HG02981 (cell line): ENCODE results near the gene CNN1.

Experiments used
- ATAC-seq: cut with Tn5 transposase; IDR thresholded peaks from one replicate; pipeline ENCODE4 v1.9.1; 2021; ENCODE audit warnings: mild to moderate bottlenecking, moderate library complexity; ENCODE audit not compliant: unreplicated experiment

Gene CNN1

GRCh38 chr19:11538232-11539036 lies at the start of gene CNN1:
CNN1 (plus strand) TSS chr19:11538851; CDS start chr19:11538928, 77 bp downstream.
- ATAC-seq: no peak

GRCh38 chr19:11489378-11489777 lies 49.3 kb upstream of the CNN1 start:
- ATAC-seq: no peak

GRCh38 chr19:11494634-11495285 lies 43.9 kb upstream of the CNN1 start:
- ATAC-seq: no peak

GRCh38 chr19:11495481-11495880 lies 43.2 kb upstream of the CNN1 start:
- no peak for ATAC-seq

- ATAC-seq: no peak
Observed at GRCh38 chr19:11495885-11496284, 42.8 kb upstream of the CNN1 start.

- ATAC-seq: no peak
Observed at GRCh38 chr19:11496391-11497163, 42.1 kb upstream of the CNN1 start.

- no peak for ATAC-seq
Observed at GRCh38 chr19:11499220-11499726, 39.4 kb upstream of the CNN1 start.

GRCh38 chr19:11499890-11500420 lies 38.7 kb upstream of the CNN1 start:
- ATAC-seq: no peak

GRCh38 chr19:11504502-11505031 lies 34.1 kb upstream of the CNN1 start:
- no peak for ATAC-seq

GRCh38 chr19:11505032-11505503 lies 33.6 kb upstream of the CNN1 start:
- peak; percentile 82 for ATAC-seq

GRCh38 chr19:11505504-11506100 lies 33.0 kb upstream of the CNN1 start, which contains the start of gene ZNF653:
ZNF653 (minus strand) TSS chr19:11505839; CDS start chr19:11505786, 53 bp downstream.
- peak; percentile 46 for ATAC-seq

GRCh38 chr19:11506101-11506555 lies 32.5 kb upstream of the CNN1 start:
- peak; percentile 13 for ATAC-seq

GRCh38 chr19:11506967-11507366 lies 31.7 kb upstream of the CNN1 start:
- ATAC-seq: no peak

- no peak for ATAC-seq
Observed at GRCh38 chr19:11507370-11508078, 31.1 kb upstream of the CNN1 start.

GRCh38 chr19:11510444-11510843 lies 28.2 kb upstream of the CNN1 start:
- no peak for ATAC-seq

GRCh38 chr19:11513946-11514345 lies 24.7 kb upstream of the CNN1 start:
- no peak for ATAC-seq

GRCh38 chr19:11519138-11519537 lies 19.5 kb upstream of the CNN1 start:
- no peak for ATAC-seq

GRCh38 chr19:11528551-11529341 lies 9.9 kb upstream of the CNN1 start, which contains the start of gene ECSIT:
ECSIT (minus strand) TSS chr19:11529134; CDS start chr19:11519170, 9,964 bp downstream.
- peak; percentile 91 for ATAC-seq
